ENCODE results near the gene CBR1. TPM values are rescaled to one million over a fixed set of nuclear protein-coding genes. Genes with fewer than 3 reads are reported as not detected.

The CBR1 gene
- total RNA-seq, 1 donor from 2014 or later, result 20.3 TPM

DNA sequence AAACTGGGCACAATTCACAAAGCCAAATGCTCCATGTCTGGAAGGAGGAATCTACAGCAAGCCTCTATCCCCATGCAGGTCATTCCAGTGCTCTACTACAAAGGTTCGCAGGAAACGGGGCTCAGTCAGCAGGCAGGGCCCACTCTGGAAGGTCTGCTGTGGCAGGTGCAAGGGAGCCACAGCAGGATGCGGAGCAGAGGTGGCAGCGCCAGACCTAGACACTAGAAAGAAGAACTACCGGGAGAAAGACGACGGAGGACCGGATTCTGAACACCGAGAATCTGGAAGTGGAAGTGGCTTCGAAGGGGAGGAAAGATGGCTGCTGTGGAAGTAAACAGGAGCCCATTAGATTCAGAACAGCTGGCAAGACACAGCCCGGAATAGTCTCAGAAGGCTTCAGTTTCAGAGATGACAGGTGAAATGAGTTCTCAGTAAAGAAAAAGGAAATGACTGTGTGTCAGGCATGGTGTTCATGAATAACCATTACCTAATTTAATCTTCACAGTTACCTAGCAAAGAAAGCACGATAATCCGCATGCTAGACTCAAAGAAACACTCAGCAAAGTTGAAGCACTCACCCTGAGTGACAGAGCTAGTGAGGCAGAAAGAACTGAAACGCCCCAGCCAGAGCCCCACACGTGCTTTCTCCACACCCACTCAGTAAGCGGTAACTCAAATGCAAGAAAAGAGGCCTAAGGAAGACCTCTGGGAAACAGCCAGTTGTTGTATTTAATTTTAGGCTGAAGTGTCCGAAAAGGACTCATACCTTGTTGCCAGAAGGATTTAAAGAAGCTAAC is 30.9 kb upstream of the CBR1 start:
- Histone ChIP-seq H3K27ac (ENCODE audit: low read depth, low read length) (no peak overlapping the region), H3K9ac (ENCODE audit: low read length) (no peak overlapping the region), H3K4me3 (ENCODE audit: insufficient read depth, low read depth, low read length) (no peak overlapping the region), H3K4me1 (ENCODE audit: insufficient read depth, low read length) (no peaks in the 10 kb centered on the region), H3K79me2 (ENCODE audit: insufficient read depth, low read length) (no peaks in the 10 kb centered on the region), H4K20me1 (ENCODE audit: insufficient read depth, low read length) (no peaks in the 10 kb centered on the region), H3K4me2 (ENCODE audit: low read length) (no peak overlapping the region), H3K9me3 (ENCODE audit: insufficient read depth, low read depth, low read length) (no peaks in the 10 kb centered on the region), H3K27me3 (ENCODE audit: insufficient read depth, low read length) (no peaks in the 10 kb centered on the region), H3K36me3 (ENCODE audit: insufficient read depth, low read length) (peaks cover 44% of the 10 kb centered on the region), H2AFZ (ENCODE audit: low read depth, low read length) (no peak overlapping the region)
- Mint-ChIP-seq H3K4me1 (ENCODE audit: low read depth, unreplicated experiment) (no peaks in the 10 kb centered on the region), H3K36me3 (ENCODE audit: low read depth, unreplicated experiment) (peaks cover 18% of the 10 kb centered on the region), H3K4me3 (ENCODE audit: unreplicated experiment) (no peak overlapping the region), H3K27me3 (ENCODE audit: low read depth, unreplicated experiment) (no peaks in the 10 kb centered on the region), H3K9me3 (ENCODE audit: unreplicated experiment) (no peaks in the 10 kb centered on the region), H3K27ac (ENCODE audit: unreplicated experiment) (peak overlapping the region; percentile 29)
- FAIRE-seq (no peak), DNase-seq (ENCODE audit: low read depth) (no peak)
- TF ChIP-seq EZH2 (IDR thresholded peaks at IDR 0.05; ENCODE audit: insufficient read depth, low read length) (no peak), CTCF (IDR thresholded peaks at IDR 0.05; ENCODE audit: insufficient read depth, low read depth, low read length) (no peak)

- DNase-seq (ENCODE audit: low read depth) (no peak), FAIRE-seq (no peak)
- Mint-ChIP-seq H3K27me3 (ENCODE audit: low read depth, unreplicated experiment) (no peaks in the 10 kb centered on the region), H3K27ac (ENCODE audit: unreplicated experiment) (no peak overlapping the region), H3K9me3 (ENCODE audit: unreplicated experiment) (no peaks in the 10 kb centered on the region), H3K36me3 (ENCODE audit: low read depth, unreplicated experiment) (peaks cover 20% of the 10 kb centered on the region), H3K4me3 (ENCODE audit: unreplicated experiment) (no peak overlapping the region), H3K4me1 (ENCODE audit: low read depth, unreplicated experiment) (no peaks in the 10 kb centered on the region)
- H3K27me3 ChIP-seq (ENCODE audit: insufficient read depth, low read length), result no peaks in the 10 kb centered on the region
- H3K36me3 ChIP-seq (ENCODE audit: insufficient read depth, low read length), result peaks cover 48% of the 10 kb centered on the region
- H3K4me1 ChIP-seq (ENCODE audit: insufficient read depth, low read length), result no peaks in the 10 kb centered on the region
- H3K9me3 ChIP-seq (ENCODE audit: insufficient read depth, low read depth, low read length), result no peaks in the 10 kb centered on the region
- H2AFZ ChIP-seq (ENCODE audit: low read depth, low read length), result no peak overlapping the region
- H3K4me3 ChIP-seq (ENCODE audit: insufficient read depth, low read depth, low read length), result no peak overlapping the region
- no peak overlapping the region for H3K9ac ChIP-seq (ENCODE audit: low read length)
- no peak overlapping the region for H3K4me2 ChIP-seq (ENCODE audit: low read length)
- H3K79me2 ChIP-seq (ENCODE audit: insufficient read depth, low read length), result peaks cover 3% of the 10 kb centered on the region
- TF ChIP-seq CTCF (IDR thresholded peaks at IDR 0.05; ENCODE audit: insufficient read depth, low read depth, low read length) (no peak), EZH2 (IDR thresholded peaks at IDR 0.05; ENCODE audit: insufficient read depth, low read length) (no peak)
- peaks cover 9% of the 10 kb centered on the region for H4K20me1 ChIP-seq (ENCODE audit: insufficient read depth, low read length)
- no peak overlapping the region for H3K27ac ChIP-seq (ENCODE audit: low read depth, low read length)
Observed at GRCh38 chr21:36039861-36040260, 30.0 kb upstream of the CBR1 start.

DNA sequence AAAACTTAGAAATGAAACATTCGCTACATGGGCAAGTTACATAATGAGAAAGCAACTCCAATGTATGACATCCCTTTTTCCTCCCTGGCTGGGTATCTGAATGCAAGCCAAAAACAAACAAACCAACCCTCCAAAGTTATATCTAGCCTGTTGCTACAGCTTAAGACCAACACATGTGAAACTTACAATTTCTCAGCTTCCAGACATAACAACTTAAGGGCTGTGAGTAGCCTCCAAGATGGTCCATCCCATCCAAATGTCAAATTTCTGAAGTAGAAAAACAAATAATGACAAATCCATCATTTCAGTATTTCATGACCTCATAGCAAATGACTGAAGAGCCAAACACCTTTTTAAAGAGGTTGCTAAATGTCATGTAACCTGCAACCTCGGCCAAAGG is 29.4 kb upstream of the CBR1 start:
- FAIRE-seq, result no peak
- Mint-ChIP-seq H3K36me3 (ENCODE audit: low read depth, unreplicated experiment) (peaks cover 22% of the 10 kb centered on the region), H3K4me3 (ENCODE audit: unreplicated experiment) (no peak overlapping the region)

More for the DNA sequence above, 29.4 kb upstream of the CBR1 start:
- Histone ChIP-seq H3K4me3 (ENCODE audit: insufficient read depth, low read depth, low read length) (no peak overlapping the region), H3K9ac (ENCODE audit: low read length) (no peak overlapping the region), H4K20me1 (ENCODE audit: insufficient read depth, low read length) (peaks cover 14% of the 10 kb centered on the region), H3K36me3 (ENCODE audit: insufficient read depth, low read length) (peaks cover 51% of the 10 kb centered on the region), H3K27ac (ENCODE audit: low read depth, low read length) (no peak overlapping the region), H3K4me1 (ENCODE audit: insufficient read depth, low read length) (no peaks in the 10 kb centered on the region), H3K4me2 (ENCODE audit: low read length) (no peak overlapping the region), H3K79me2 (ENCODE audit: insufficient read depth, low read length) (peaks cover 5% of the 10 kb centered on the region), H2AFZ (ENCODE audit: low read depth, low read length) (no peak overlapping the region), H3K9me3 (ENCODE audit: insufficient read depth, low read depth, low read length) (no peaks in the 10 kb centered on the region), H3K27me3 (ENCODE audit: insufficient read depth, low read length) (no peaks in the 10 kb centered on the region)
- no peaks in the 10 kb centered on the region for H3K4me1 Mint-ChIP-seq (ENCODE audit: low read depth, unreplicated experiment)
- DNase-seq (ENCODE audit: low read depth), result no peak
- H3K27ac Mint-ChIP-seq (ENCODE audit: unreplicated experiment), result no peak overlapping the region
- H3K9me3 Mint-ChIP-seq (ENCODE audit: unreplicated experiment), result no peaks in the 10 kb centered on the region
- TF ChIP-seq CTCF (IDR thresholded peaks at IDR 0.05; ENCODE audit: insufficient read depth, low read depth, low read length), result no peak
- no peak for TF ChIP-seq EZH2 (IDR thresholded peaks at IDR 0.05; ENCODE audit: insufficient read depth, low read length)
- H3K27me3 Mint-ChIP-seq (ENCODE audit: low read depth, unreplicated experiment), result no peaks in the 10 kb centered on the region

Measured in astrocyte (in vitro differentiated cells and primary cell).